Right lobe of liver (tissue), 6 donors: Measurements from ENCODE around the gene ALAD. TPM values are rescaled to one million over a fixed set of nuclear protein-coding genes. Genes with fewer than 3 reads are reported as not detected.

Experiments used
- ATAC-seq, 4 donors: fragments of 200-7000 bp; cut with Tn5 transposase; one replicate each; pipeline ENCODE4 v1.9.1; 2020; ENCODE audit warnings: mild to moderate bottlenecking in 4 of 4, moderate library complexity in 4 of 4
- DNase-seq, 3 donors: peaks; one replicate each; pipeline ENCODE4 v3.0.0-alpha.2; 2020
- H3K27ac ChIP-seq, 3 donors: fragments of 200-600 bp; one replicate each; pipeline ENCODE4 v1.8.0; 2022
- H3K27me3 ChIP-seq, 2 donors: fragments of 200-600 bp; one replicate each; pipeline ENCODE4 v1.8.0; 2022
- H3K36me3 ChIP-seq, 4 donors: fragments of 200-600 bp; sonication (generic) in 1 of 4; one replicate each; pipeline versions ENCODE4 v1.5.1 to v1.8.0; 2017 to 2022; ENCODE audit warnings: control low read depth in 1 of 4
- H3K4me1 ChIP-seq, 4 donors: fragments of 200-600 bp; sonication (generic) in 1 of 4; one replicate each; pipeline versions ENCODE4 v1.5.1 to v1.8.0; 2017 to 2022; ENCODE audit warnings: control low read depth in 1 of 4
- H3K4me3 ChIP-seq, 3 donors: fragments of 200-600 bp; one replicate each; pipeline ENCODE4 v1.8.0; 2022
- H3K9me3 ChIP-seq, 4 donors: fragments of 200-600 bp; sonication (generic) in 1 of 4; one replicate each; pipeline versions ENCODE4 v1.5.1 to v1.8.0; 2017 to 2022; ENCODE audit warnings: control low read depth in 1 of 4
- POLR2A ChIP-seq: fragments of 450-650 bp; IDR thresholded peaks from one replicate; pipeline ENCODE4 v1.6.1; 2017; ENCODE audit warnings: antibody characterized with exemption, mild to moderate bottlenecking
- WGBS: methylation state at CpG from one replicate; pipeline ENCODE4 v1.1.6; 2018; ENCODE audit warnings: low coverage, low lambda C conversion rate; ENCODE audit not compliant: insufficient coverage; ENCODE audit errors: missing lambda C conversion rate; 5-methylcytosine and 5-hydroxymethylcytosine counted together
- intact Hi-C, 2 donors: fragments of 100-400 bp; cut with DNase I; formaldehyde crosslinking; loops; one replicate each; pipeline versions ENCODE4 v1.11.2 to v1.14.1; 2022
- total RNA-seq, 6 experiments: library from RNA; depleted of rRNA in 2 of 6; stranded (reverse); fragments of >200 nt in 2 of 6; fragmentation: NEBNext Ultra II Directional in 3 of 6; extraction: Animal tissue kit (Norgen Biotek cat#: 25700) in 3 of 6; gene quantifications; one replicate each; pipeline versions ENCODE4 v1.1.0 to v1.2.4, GENCODE V29; 2016 to 2023
- TF ChIP-seq, protein P1 (sequence below), 4 donors: fragments of 200-600 bp in 3 of 4; fragments of 450-650 bp in 1 of 4; IDR thresholded peaks; one replicate each; pipeline versions ENCODE4 v1.5.1 to v1.8.0; 2016 to 2022; ENCODE audit warnings: antibody characterized with exemption in 4 of 4, mild to moderate bottlenecking in 2 of 4
- donor health status: DM: no; HTN: yes; CAD: no.
- donor health status: DM: no; HTN: no; CAD: no.
- donor health status: DM: no; HTN: no; CAD: no.
- donor health status: DM: no; HTN: yes; CAD: no.
- donor health status: DM: no; HTN: yes; CAD: no.

ALAD gene
- total RNA-seq, 6 experiments from 2014 or later, result 35.3 to 140 (median 73.6) TPM

DNA sequence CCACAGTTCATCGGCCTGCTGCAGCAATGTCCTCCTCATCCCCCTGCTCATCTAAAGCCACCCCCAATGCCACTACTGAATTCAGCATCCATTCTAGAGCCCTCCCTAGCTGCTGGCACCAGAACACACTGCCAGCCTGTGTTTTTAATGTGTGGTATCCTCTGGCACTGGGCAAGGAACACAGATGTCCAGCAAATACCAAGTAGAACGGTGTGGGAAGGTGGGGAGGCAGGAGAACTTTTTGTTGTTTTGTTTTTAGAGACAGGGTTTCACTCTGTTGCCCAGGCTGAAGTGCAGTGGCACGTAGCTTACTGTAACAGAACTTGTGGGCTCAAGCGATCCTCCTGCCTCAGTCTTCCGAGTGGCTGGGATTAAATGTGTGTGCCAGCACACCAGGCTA, 29.0 kb downstream of the ALAD start:
- peaks cover 0 to 25% (median 8%) of the 10 kb centered on the region in 4 donors for H3K36me3 ChIP-seq
- no peak overlapping the region for H3K4me3 ChIP-seq
- 44% methylated on average over 3 of the region's 5 CpGs for WGBS
- H3K27ac ChIP-seq, result no peak overlapping the region
- DNase-seq, result no peak
- no peaks in the 10 kb centered on the region for H3K9me3 ChIP-seq
- H3K4me1 ChIP-seq, result peaks cover 0 to 44% (median 13%) of the 10 kb centered on the region in 4 donors
- TF ChIP-seq, protein P1, sequence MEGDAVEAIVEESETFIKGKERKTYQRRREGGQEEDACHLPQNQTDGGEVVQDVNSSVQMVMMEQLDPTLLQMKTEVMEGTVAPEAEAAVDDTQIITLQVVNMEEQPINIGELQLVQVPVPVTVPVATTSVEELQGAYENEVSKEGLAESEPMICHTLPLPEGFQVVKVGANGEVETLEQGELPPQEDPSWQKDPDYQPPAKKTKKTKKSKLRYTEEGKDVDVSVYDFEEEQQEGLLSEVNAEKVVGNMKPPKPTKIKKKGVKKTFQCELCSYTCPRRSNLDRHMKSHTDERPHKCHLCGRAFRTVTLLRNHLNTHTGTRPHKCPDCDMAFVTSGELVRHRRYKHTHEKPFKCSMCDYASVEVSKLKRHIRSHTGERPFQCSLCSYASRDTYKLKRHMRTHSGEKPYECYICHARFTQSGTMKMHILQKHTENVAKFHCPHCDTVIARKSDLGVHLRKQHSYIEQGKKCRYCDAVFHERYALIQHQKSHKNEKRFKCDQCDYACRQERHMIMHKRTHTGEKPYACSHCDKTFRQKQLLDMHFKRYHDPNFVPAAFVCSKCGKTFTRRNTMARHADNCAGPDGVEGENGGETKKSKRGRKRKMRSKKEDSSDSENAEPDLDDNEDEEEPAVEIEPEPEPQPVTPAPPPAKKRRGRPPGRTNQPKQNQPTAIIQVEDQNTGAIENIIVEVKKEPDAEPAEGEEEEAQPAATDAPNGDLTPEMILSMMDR (IDR thresholded peaks at IDR 0.05), result no peak
- TF ChIP-seq POLR2A, result no peak
- ATAC-seq, result no peak
- no peaks in the 10 kb centered on the region for H3K27me3 ChIP-seq
- intact Hi-C loops, result no loop called here

DNA sequence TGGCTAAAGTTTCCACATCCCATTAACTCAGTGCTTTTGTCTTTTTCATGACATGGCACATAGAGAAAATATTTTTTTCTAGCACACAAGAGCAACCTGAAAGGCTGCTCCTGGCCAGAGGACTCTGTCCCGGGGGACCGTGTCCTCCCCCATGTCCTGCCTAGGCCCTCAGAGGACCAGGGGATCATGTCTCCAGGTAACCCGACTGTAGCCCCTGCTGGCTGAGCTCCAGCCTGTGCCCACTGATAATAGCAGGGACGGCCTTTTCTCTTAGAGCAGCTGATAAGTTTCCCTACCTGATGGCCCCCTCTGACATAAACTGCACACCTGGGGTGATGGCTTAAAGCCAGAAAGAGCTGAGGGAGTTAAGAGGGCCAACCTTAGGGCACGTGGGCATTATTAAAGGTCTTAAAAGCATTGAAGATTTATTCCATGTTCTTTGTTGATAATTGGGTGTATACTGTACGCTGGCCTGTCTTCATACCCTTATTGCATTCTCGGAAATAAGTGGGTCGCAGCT, 30.2 kb downstream of the ALAD start:
- no peaks in the 10 kb centered on the region for H3K9me3 ChIP-seq
- H3K27me3 ChIP-seq, result no peaks in the 10 kb centered on the region
- WGBS, result 54% methylated on average over 7 of the region's 8 CpGs
- ATAC-seq (no peak), DNase-seq (no peak)
- H3K36me3 ChIP-seq, result peaks cover 0 to 25% (median 8%) of the 10 kb centered on the region in 4 donors
- intact Hi-C loops, result no loop called here
- no peak overlapping the region for H3K4me3 ChIP-seq
- no peak for TF ChIP-seq POLR2A
- TF ChIP-seq, protein P1 (IDR thresholded peaks at IDR 0.05), result no peak
- peak overlapping the region in 1 of 3 donors; percentile 36 for H3K27ac ChIP-seq
- H3K4me1 ChIP-seq, result peaks cover 0 to 44% (median 13%) of the 10 kb centered on the region in 4 donors

DNA sequence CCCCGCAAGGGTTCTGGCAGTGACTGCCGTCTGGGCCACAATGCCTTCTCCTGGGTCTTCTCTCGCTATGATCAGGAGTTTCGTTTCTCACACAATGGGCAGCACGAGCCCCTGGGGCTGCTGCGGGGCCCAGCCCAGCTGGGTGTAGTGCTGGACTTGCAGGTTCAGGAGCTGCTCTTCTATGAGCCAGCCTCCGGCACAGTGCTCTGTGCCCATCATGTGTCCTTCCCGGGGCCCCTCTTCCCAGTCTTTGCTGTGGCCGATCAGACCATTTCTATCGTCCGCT, 31.3 kb downstream of the ALAD start:
- 48% methylated on average over 5 of the region's 11 CpGs for WGBS
- intact Hi-C loops, result no loop called here

DNA sequence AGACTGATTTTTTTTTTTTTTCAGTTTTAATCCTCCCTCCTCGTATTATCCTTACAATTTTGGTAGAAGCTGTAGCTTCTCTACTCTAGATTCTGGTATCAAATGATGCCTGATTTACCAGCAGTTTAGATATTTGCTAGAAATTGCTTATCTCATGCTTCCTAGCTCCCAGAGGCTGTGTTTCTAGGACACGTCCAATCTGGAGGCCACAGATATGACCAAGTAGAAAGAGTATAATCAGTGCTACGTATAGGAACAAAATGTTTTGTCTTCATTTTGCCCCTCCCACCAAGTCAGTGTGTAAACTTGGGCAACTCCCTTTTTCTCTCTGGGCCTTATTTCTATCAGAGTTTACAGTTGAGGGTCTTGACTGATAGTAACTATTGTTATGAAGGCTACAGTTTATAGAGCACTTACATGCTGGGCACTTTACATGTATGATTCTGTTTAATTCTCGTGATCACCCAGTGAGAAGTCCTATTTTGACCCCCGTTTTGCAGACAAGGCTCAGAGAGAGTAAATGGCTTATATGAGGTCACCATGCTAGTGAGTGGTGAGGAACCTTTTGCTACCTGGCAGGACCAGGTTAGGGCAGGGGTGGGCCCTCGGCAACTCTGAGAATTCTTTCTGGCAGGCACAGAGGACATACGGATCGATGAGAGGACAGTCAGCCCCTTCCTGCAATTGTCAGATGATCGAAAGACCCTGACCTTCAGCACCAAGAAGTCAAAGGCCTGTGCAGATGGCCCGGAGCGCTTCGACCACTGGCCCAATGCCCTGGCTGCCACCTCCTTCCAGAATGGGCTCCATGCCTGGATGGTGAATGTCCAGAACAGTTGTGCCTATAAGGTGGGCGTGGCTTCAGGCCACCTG, 31.9 kb downstream of the ALAD start:
- no peaks in the 10 kb centered on the region for H3K27me3 ChIP-seq
- no peak overlapping the region for H3K4me3 ChIP-seq
- 38% methylated on average over 12 of the region's 13 CpGs for WGBS
- H3K9me3 ChIP-seq, result no peaks in the 10 kb centered on the region
- intact Hi-C loops, result no loop called here
- peaks cover 0 to 31% (median 7%) of the 10 kb centered on the region in 4 donors for H3K4me1 ChIP-seq
- DNase-seq, result peak; percentile 79 to 95 (median 92)
- peaks cover 0 to 14% (median 6%) of the 10 kb centered on the region in 4 donors for H3K36me3 ChIP-seq
- ATAC-seq, result peak; percentile 88 to 92 (median 88)
- TF ChIP-seq, protein P1 (IDR thresholded peaks at IDR 0.05), result no peak
- no peak for TF ChIP-seq POLR2A
- peak overlapping the region in 2 of 3 donors; percentile 24 to 38 for H3K27ac ChIP-seq

More for the DNA sequence above, 31.3 kb downstream of the ALAD start:
- Histone ChIP-seq H3K4me1 (peaks cover 0 to 37% (median 10%) of the 10 kb centered on the region in 4 donors), H3K4me3 (no peak overlapping the region), H3K36me3 (peaks cover 0 to 20% (median 8%) of the 10 kb centered on the region in 4 donors), H3K27me3 (no peaks in the 10 kb centered on the region), H3K9me3 (no peaks in the 10 kb centered on the region), H3K27ac (peak overlapping the region in 1 of 3 donors; percentile 36)
- DNase-seq (no peak), ATAC-seq (no peak)
- no peak for TF ChIP-seq POLR2A
- TF ChIP-seq, protein P1 (IDR thresholded peaks at IDR 0.05), result no peak
